Neural cell (in vitro differentiated cells): ENCODE measurements around the gene NIPBL. TPM values are rescaled to one million over a fixed set of nuclear protein-coding genes. Genes with fewer than 3 reads are reported as not detected.

Experiments used
- H2AFZ ChIP-seq: fragments of 200-600, 300-800 bp; sonication (generic), shearing (Covaris generic); 2 replicates; pipeline ENCODE4 v1.6.0; 2014; ENCODE audit warnings: low read depth, mild to moderate bottlenecking, antibody characterized with exemption, low read length, moderate library complexity
- H3F3A ChIP-seq: fragments of 200-600 bp; shearing (Covaris generic); 2 replicates; pipeline ENCODE4 v1.6.1; 2016; ENCODE audit warnings: mild to moderate bottlenecking, moderate library complexity, mixed read lengths, antibody characterized with exemption, low read length; ENCODE audit not compliant: insufficient read depth, poor library complexity, severe bottlenecking
- H3K27ac ChIP-seq: fragments of 200-600, 300-800 bp; sonication (generic), shearing (Covaris generic); 2 replicates; pipeline ENCODE4 v1.5.1; 2014; ENCODE audit warnings: mild to moderate bottlenecking, low read length, moderate library complexity
- H3K27me3 ChIP-seq: fragments of 300-800, 200-600 bp; sonication (generic), shearing (Covaris generic); 2 replicates; pipeline ENCODE4 v1.6.0; 2014; ENCODE audit warnings: mild to moderate bottlenecking, low read depth, low read length, moderate library complexity; ENCODE audit not compliant: insufficient read depth
- H3K36me3 ChIP-seq: fragments of 300-800, 200-600 bp; sonication (generic), shearing (Covaris generic); 2 replicates; pipeline ENCODE4 v1.5.1; 2014; ENCODE audit warnings: mild to moderate bottlenecking, antibody characterized with exemption, low read length, moderate library complexity; ENCODE audit not compliant: insufficient read depth
- H3K4me2 ChIP-seq: fragments of 300-800, 200-600 bp; sonication (generic), shearing (Covaris generic); 2 replicates; pipeline ENCODE4 v1.6.0; 2014; ENCODE audit warnings: mild to moderate bottlenecking, low read length
- H3K4me3 ChIP-seq: fragments of 300-800, 200-600 bp; sonication (generic), shearing (Covaris generic); 2 replicates; pipeline ENCODE4 v1.5.1; 2014; ENCODE audit warnings: mild to moderate bottlenecking, low read length, moderate library complexity
- H3K79me2 ChIP-seq: fragments of 200-600 bp; shearing (Covaris generic); replicated peaks from 2 replicates; pipeline ENCODE4 v1.6.0; 2014; ENCODE audit warnings: mild to moderate bottlenecking, low read length, moderate library complexity; ENCODE audit not compliant: insufficient read depth
- H3K9ac ChIP-seq: fragments of 300-800, 200-600 bp; sonication (generic), shearing (Covaris generic); 2 replicates; pipeline ENCODE4 v1.6.1; 2016; ENCODE audit warnings: mild to moderate bottlenecking, low read length, mixed read lengths
- H3K9me2 ChIP-seq: fragments of 200-600 bp; shearing (Covaris generic); 2 replicates; pipeline ENCODE4 v1.6.1; 2016; ENCODE audit warnings: mild to moderate bottlenecking, low read length, mixed read lengths; ENCODE audit not compliant: insufficient read depth
- H3K9me3 ChIP-seq: fragments of 200-600, 300-800 bp; sonication (generic), shearing (Covaris generic); 2 replicates; pipeline ENCODE4 v1.6.1; 2016; ENCODE audit warnings: mild to moderate bottlenecking, mixed run types, low read length, moderate library complexity, mixed read lengths
- H4K20me1 ChIP-seq: fragments of 200-600 bp; shearing (Covaris generic); 2 replicates; pipeline ENCODE4 v1.6.1; 2016; ENCODE audit warnings: mild to moderate bottlenecking, mixed run types; ENCODE audit not compliant: insufficient read depth
- EP300 ChIP-seq: fragments of 450-650 bp; conservative IDR thresholded peaks from 2 replicates; pipeline ENCODE4 v1.6.1; 2014; ENCODE audit warnings: antibody characterized with exemption, mild to moderate bottlenecking, moderate library complexity; ENCODE audit not compliant: poor library complexity, severe bottlenecking
- EZH2 ChIP-seq: fragments of 200-600, 300-800 bp; shearing (Covaris generic), sonication (generic); IDR thresholded peaks from 2 replicates; pipeline ENCODE4 v1.6.1; 2014; ENCODE audit warnings: antibody characterized with exemption, low read length, borderline replicate concordance, mild to moderate bottlenecking; ENCODE audit not compliant: insufficient read depth, poor library complexity, severe bottlenecking
- MXI1 ChIP-seq: fragments of 450-650 bp; conservative IDR thresholded peaks from 2 replicates; pipeline ENCODE4 v1.6.1; 2014; ENCODE audit warnings: antibody characterized with exemption, mild to moderate bottlenecking; ENCODE audit not compliant: poor library complexity, severe bottlenecking
- POLR2AphosphoS5 ChIP-seq: IDR thresholded peaks from 2 replicates; pipeline ENCODE4 v1.6.1; 2012
- RAD21 ChIP-seq: fragments of 450-650 bp; conservative IDR thresholded peaks from 2 replicates; pipeline ENCODE4 v1.6.1; 2014; ENCODE audit warnings: antibody characterized with exemption, mild to moderate bottlenecking, moderate library complexity
- SMC3 ChIP-seq: fragments of 450-650 bp; conservative IDR thresholded peaks from 2 replicates; pipeline ENCODE4 v1.6.1; 2014; ENCODE audit warnings: antibody characterized with exemption, mild to moderate bottlenecking, moderate library complexity; ENCODE audit not compliant: poor library complexity
- TAF1 ChIP-seq: IDR thresholded peaks from 2 replicates; pipeline ENCODE4 v1.6.1; 2012; ENCODE audit warnings: low read depth
- polyA plus RNA-seq: library from polyadenylated mRNA; depleted of rRNA; stranded (reverse); fragments of >200 nt; gene quantifications from 2 replicates; pipeline ENCODE4 v1.2.3, GENCODE V29; 2014
- TF ChIP-seq, protein P1 (sequence below): fragments of 450-650 bp; IDR thresholded peaks from 2 replicates; pipeline ENCODE4 v1.5.1; 2014; ENCODE audit warnings: antibody characterized with exemption, mild to moderate bottlenecking, moderate library complexity; ENCODE audit not compliant: poor library complexity, severe bottlenecking
- TF ChIP-seq, protein P2 (sequence below): IDR thresholded peaks from 2 replicates; pipeline ENCODE4 v1.6.1; 2012; ENCODE audit warnings: borderline replicate concordance

Gene NIPBL
- polyA plus RNA-seq, 1 donor from 2014 or later, result 27.5 TPM

DNA sequence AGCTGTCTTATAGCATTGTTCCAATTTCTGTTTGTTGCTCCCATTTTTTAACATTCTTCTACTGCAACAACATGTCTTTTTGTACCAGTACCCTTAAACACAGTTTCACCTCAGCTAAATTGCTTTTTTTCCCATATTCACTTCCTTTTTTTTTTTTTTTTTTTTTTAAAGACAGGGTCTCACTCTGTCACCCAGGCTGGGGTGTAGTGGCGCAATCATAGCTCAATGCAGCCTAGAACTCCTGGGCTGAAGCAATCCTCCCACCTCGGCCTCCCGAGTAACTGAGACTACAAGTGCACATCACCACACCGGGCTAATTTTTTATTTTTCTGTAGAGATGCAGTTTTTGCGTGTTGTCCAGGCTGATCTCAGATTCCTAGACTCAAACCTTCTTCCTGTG is 161.3 kb downstream of the NIPBL start:
- no peaks in the 10 kb centered on the region for H3K9me2 ChIP-seq
- H3K36me3 ChIP-seq, result peaks cover 14% of the 10 kb centered on the region
- no peaks in the 10 kb centered on the region for H3F3A ChIP-seq
- H3K4me3 ChIP-seq, result no peak overlapping the region
- no peaks in the 10 kb centered on the region for H4K20me1 ChIP-seq
- no peak overlapping the region for H3K27ac ChIP-seq
- no peak overlapping the region for H3K4me2 ChIP-seq
- H3K9me3 ChIP-seq, result no peaks in the 10 kb centered on the region
- no peak overlapping the region for H2AFZ ChIP-seq
- H3K9ac ChIP-seq, result no peak overlapping the region
- TF ChIP-seq EP300, result no peak
- TF ChIP-seq EZH2, result no peak
- TF ChIP-seq, protein P1, sequence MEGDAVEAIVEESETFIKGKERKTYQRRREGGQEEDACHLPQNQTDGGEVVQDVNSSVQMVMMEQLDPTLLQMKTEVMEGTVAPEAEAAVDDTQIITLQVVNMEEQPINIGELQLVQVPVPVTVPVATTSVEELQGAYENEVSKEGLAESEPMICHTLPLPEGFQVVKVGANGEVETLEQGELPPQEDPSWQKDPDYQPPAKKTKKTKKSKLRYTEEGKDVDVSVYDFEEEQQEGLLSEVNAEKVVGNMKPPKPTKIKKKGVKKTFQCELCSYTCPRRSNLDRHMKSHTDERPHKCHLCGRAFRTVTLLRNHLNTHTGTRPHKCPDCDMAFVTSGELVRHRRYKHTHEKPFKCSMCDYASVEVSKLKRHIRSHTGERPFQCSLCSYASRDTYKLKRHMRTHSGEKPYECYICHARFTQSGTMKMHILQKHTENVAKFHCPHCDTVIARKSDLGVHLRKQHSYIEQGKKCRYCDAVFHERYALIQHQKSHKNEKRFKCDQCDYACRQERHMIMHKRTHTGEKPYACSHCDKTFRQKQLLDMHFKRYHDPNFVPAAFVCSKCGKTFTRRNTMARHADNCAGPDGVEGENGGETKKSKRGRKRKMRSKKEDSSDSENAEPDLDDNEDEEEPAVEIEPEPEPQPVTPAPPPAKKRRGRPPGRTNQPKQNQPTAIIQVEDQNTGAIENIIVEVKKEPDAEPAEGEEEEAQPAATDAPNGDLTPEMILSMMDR, result no peak
- TF ChIP-seq MXI1, result no peak
- no peak for TF ChIP-seq SMC3
- TF ChIP-seq POLR2AphosphoS5, result no peak
- no peak for TF ChIP-seq TAF1
- TF ChIP-seq, protein P2, sequence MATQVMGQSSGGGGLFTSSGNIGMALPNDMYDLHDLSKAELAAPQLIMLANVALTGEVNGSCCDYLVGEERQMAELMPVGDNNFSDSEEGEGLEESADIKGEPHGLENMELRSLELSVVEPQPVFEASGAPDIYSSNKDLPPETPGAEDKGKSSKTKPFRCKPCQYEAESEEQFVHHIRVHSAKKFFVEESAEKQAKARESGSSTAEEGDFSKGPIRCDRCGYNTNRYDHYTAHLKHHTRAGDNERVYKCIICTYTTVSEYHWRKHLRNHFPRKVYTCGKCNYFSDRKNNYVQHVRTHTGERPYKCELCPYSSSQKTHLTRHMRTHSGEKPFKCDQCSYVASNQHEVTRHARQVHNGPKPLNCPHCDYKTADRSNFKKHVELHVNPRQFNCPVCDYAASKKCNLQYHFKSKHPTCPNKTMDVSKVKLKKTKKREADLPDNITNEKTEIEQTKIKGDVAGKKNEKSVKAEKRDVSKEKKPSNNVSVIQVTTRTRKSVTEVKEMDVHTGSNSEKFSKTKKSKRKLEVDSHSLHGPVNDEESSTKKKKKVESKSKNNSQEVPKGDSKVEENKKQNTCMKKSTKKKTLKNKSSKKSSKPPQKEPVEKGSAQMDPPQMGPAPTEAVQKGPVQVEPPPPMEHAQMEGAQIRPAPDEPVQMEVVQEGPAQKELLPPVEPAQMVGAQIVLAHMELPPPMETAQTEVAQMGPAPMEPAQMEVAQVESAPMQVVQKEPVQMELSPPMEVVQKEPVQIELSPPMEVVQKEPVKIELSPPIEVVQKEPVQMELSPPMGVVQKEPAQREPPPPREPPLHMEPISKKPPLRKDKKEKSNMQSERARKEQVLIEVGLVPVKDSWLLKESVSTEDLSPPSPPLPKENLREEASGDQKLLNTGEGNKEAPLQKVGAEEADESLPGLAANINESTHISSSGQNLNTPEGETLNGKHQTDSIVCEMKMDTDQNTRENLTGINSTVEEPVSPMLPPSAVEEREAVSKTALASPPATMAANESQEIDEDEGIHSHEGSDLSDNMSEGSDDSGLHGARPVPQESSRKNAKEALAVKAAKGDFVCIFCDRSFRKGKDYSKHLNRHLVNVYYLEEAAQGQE, result no peak
- TF ChIP-seq RAD21, result no peak
- no peaks in the 10 kb centered on the region for H3K79me2 ChIP-seq
- no peaks in the 10 kb centered on the region for H3K27me3 ChIP-seq

DNA sequence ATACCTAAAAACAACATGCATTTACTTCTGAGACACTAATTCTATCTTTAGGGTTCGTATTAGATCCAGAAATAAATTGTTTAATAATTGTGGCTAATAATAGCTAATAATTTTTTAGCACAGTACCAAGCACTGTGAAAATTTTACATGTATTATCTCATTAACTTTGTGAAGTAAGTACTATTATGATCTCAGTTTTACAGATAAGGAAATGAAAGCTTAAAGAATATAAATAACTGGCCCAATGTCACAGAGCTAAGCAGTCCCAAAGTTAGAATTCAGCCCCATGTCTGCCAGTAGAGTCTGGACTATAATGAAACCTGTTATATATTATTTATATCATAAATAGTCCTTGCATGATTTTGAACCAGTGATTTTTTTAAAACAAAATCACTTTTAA is 163.3 kb downstream of the NIPBL start:
- Histone ChIP-seq H3K9ac (no peak overlapping the region), H3F3A (no peaks in the 10 kb centered on the region), H4K20me1 (no peaks in the 10 kb centered on the region), H3K4me3 (no peak overlapping the region), H3K9me2 (no peaks in the 10 kb centered on the region), H3K27me3 (no peaks in the 10 kb centered on the region), H2AFZ (no peak overlapping the region), H3K79me2 (no peaks in the 10 kb centered on the region), H3K36me3 (peaks cover 14% of the 10 kb centered on the region), H3K9me3 (no peaks in the 10 kb centered on the region), H3K27ac (no peak overlapping the region), H3K4me2 (no peak overlapping the region)
- no peak for TF ChIP-seq EP300
- TF ChIP-seq SMC3, result no peak
- TF ChIP-seq POLR2AphosphoS5, result no peak
- TF ChIP-seq, protein P2, result no peak
- TF ChIP-seq TAF1, result no peak
